GM12878 (cell line): Measurements from ENCODE around the gene PRSS57. TPM values are rescaled to one million over a fixed set of nuclear protein-coding genes. Genes with fewer than 3 reads are reported as not detected.
A peak's percentile ranks its signal among the peaks of the same experiment; 100 is the strongest.

Experiments used
- BCL3 ChIP-seq: IDR thresholded peaks from 2 replicates; pipeline ENCODE4 v1.6.1; 2011; ENCODE audit warnings: borderline replicate concordance, low read depth, mild to moderate bottlenecking, moderate library complexity, low read length; ENCODE audit not compliant: insufficient read depth, poor library complexity, severe bottlenecking
- CBFB ChIP-seq: IDR thresholded peaks from 2 replicates; pipeline ENCODE4 v1.6.1; 2016; ENCODE audit warnings: antibody characterized with exemption, low read depth
- CREM ChIP-seq: IDR thresholded peaks from 2 replicates; pipeline ENCODE4 v1.6.1; 2014; ENCODE audit warnings: antibody characterized with exemption, low read depth
- ELK1 ChIP-seq: IDR thresholded peaks from 2 replicates; pipeline ENCODE4 v1.6.1; 2012; ENCODE audit warnings: low read depth, low read length, improper control_type of control experiment
- ESRRA ChIP-seq: IDR thresholded peaks from 2 replicates; pipeline ENCODE4 v1.6.1; 2012; ENCODE audit warnings: mild to moderate bottlenecking, low read length, improper control_type of control experiment
- FOS ChIP-seq: IDR thresholded peaks from 3 replicates; pipeline ENCODE4 v1.6.1; 2011; ENCODE audit warnings: borderline replicate concordance; ENCODE audit not compliant: insufficient read length; ENCODE audit errors: extremely low read depth
- FOXK2 ChIP-seq: fragments of 450-650 bp; IDR thresholded peaks from 2 replicates; pipeline ENCODE4 v1.6.1; 2017; ENCODE audit warnings: mild to moderate bottlenecking, moderate library complexity
- GABPA ChIP-seq: IDR thresholded peaks from 2 replicates; pipeline ENCODE4 v1.6.1; 2014; ENCODE audit warnings: antibody characterized with exemption, low read depth, mild to moderate bottlenecking, inconsistent platforms
- GATAD2B ChIP-seq: fragments of 450-650 bp; conservative IDR thresholded peaks from 2 replicates; pipeline ENCODE4 v1.6.1; 2017; ENCODE audit warnings: low read depth, mild to moderate bottlenecking, moderate library complexity
- HDAC2 ChIP-seq: fragments of 200-600 bp; sonication (generic); IDR thresholded peaks from 2 replicates; pipeline ENCODE4 v1.6.1; 2017
- HDAC6 ChIP-seq: fragments of 200-600 bp; sonication (generic); IDR thresholded peaks from one replicate; pipeline ENCODE4 v1.8.0; 2017; ENCODE audit warnings: antibody characterized with exemption; ENCODE audit not compliant: unreplicated experiment
- HDGF ChIP-seq: fragments of 450-650 bp; IDR thresholded peaks from 2 replicates; pipeline ENCODE4 v1.6.1; 2016; ENCODE audit warnings: antibody characterized with exemption
- HSF1 ChIP-seq: fragments of 150-350 bp; IDR thresholded peaks from 2 replicates; pipeline ENCODE4 v1.6.1; 2014; ENCODE audit warnings: mild to moderate bottlenecking, low read depth, low read length
- IRF5 ChIP-seq: fragments of 450-650 bp; IDR thresholded peaks from 2 replicates; pipeline ENCODE4 v1.6.1; 2017; ENCODE audit warnings: borderline replicate concordance
- KLF5 ChIP-seq: fragments of 450-650 bp; IDR thresholded peaks from 2 replicates; pipeline ENCODE4 v1.6.1; 2014; ENCODE audit warnings: mild to moderate bottlenecking; ENCODE audit not compliant: partially characterized antibody
- NBN ChIP-seq: fragments of 450-650 bp; IDR thresholded peaks from 2 replicates; pipeline ENCODE4 v1.6.1; 2016
- REST ChIP-seq: IDR thresholded peaks from 2 replicates; pipeline ENCODE4 v1.6.1; 2012; ENCODE audit warnings: mild to moderate bottlenecking, low read depth, low read length
- SMAD5 ChIP-seq: IDR thresholded peaks from 2 replicates; pipeline ENCODE4 v1.6.1; 2016; ENCODE audit warnings: antibody characterized with exemption, low read depth
- SUZ12 ChIP-seq: fragments of 200-600 bp; sonication (generic); IDR thresholded peaks from one replicate; pipeline ENCODE4 v1.6.1; 2018; ENCODE audit warnings: antibody characterized with exemption, mild to moderate bottlenecking; ENCODE audit not compliant: unreplicated experiment
- ZNF274 ChIP-seq: IDR thresholded peaks from one replicate; pipeline ENCODE4 v1.8.0; 2011; ENCODE audit not compliant: insufficient read length, insufficient read depth
- ZNF622 ChIP-seq: fragments of 450-650 bp; IDR thresholded peaks from 2 replicates; pipeline ENCODE4 v1.6.1; 2017; ENCODE audit warnings: mild to moderate bottlenecking, inconsistent platforms
- polyA plus RNA-seq, 11 experiments: library from polyadenylated mRNA; depleted of rRNA in 4 of 11; unstranded in 6 of 11; stranded (reverse) in 5 of 11; fragments of >200 nt; fragmentation: Nextera tagmentation in 4 of 11; fragmentation: Illumina TruSeq in 1 of 11; extraction: Ambion mirVana in 4 of 11; extraction: Trizol in 1 of 11; gene quantifications; 1 replicate in 1 of 11; 2 replicates in 10 of 11; pipeline versions ENCODE4 v1.2.1 to v1.2.3, GENCODE V29; 2011 to 2016; ENCODE audit warnings: inconsistent platforms in 2 of 11, missing spikeins in 2 of 11, low read depth in 1 of 11
- total RNA-seq, 4 experiments: library from RNA; depleted of rRNA in 3 of 4; stranded (reverse); fragments of >200 nt in 3 of 4; fragmentation: Illumina TruSeq in 1 of 4; extraction: Trizol in 1 of 4; gene quantifications; 2 replicates each; pipeline versions ENCODE4 v1.2.1 to v1.2.3, GENCODE V29; 2013 to 2021

Gene PRSS57
- total and polyA plus RNA-seq, 10 of the 15 experiments (the other 5 are each of a cell fraction or from before 2014, with no cell fraction given), result not detected

- TF ChIP-seq REST (no peak), HDAC6 (no peak), HSF1 (no peak), IRF5 (no peak), HDGF (peak; percentile 98), GABPA (no peak), CBFB (no peak), ZNF622 (no peak), ESRRA (no peak), SMAD5 (no peak), ELK1 (no peak), FOS (no peak), NBN (peak; percentile 87), FOXK2 (no peak), SUZ12 (no peak), CREM (peak; percentile 38), ZNF274 (no peak), HDAC2 (no peak), KLF5 (no peak), BCL3 (peak; percentile 25), GATAD2B (no peak; the same call in 1 of the 2 replicates)
These were observed 14.8 kb downstream of the PRSS57 start (continued) for GRCh38 chr19:680287-681028.
